Tibial nerve (tissue), 4 donors: Measurements from ENCODE around the gene ATG9B. TPM values are rescaled to one million over a fixed set of nuclear protein-coding genes. Genes with fewer than 3 reads are reported as not detected.

Experiments used
- DNase-seq, 2 donors: peaks; one replicate each; pipeline ENCODE4 v3.0.0-alpha.2; 2019; ENCODE audit warnings: low spot score in 2 of 2
- H3K27ac ChIP-seq, 4 donors: fragments of 200-600 bp; sonication (generic) in 3 of 4; one replicate each; pipeline ENCODE4 v1.5.1; 2017 to 2019; ENCODE audit warnings: mild to moderate bottlenecking in 1 of 4
- H3K27me3 ChIP-seq, 2 donors: fragments of 200-600 bp; sonication (generic) in 1 of 2; one replicate each; pipeline versions ENCODE4 v1.5.1 to v1.6.0; 2017 to 2019
- H3K36me3 ChIP-seq, 3 donors: fragments of 200-600 bp; sonication (generic); one replicate each; pipeline ENCODE4 v1.5.1; 2018 to 2019
- H3K4me1 ChIP-seq, 4 donors: fragments of 200-600 bp; sonication (generic) in 3 of 4; one replicate each; pipeline ENCODE4 v1.5.1; 2017 to 2019
- H3K4me3 ChIP-seq, 4 donors: fragments of 200-600 bp; sonication (generic) in 3 of 4; one replicate each; pipeline ENCODE4 v1.5.1; 2017 to 2019; ENCODE audit warnings: mild to moderate bottlenecking in 1 of 4, moderate library complexity in 1 of 4
- H3K9me3 ChIP-seq, 4 donors: fragments of 200-600 bp; sonication (generic) in 3 of 4; one replicate each; pipeline ENCODE4 v1.5.1; 2017 to 2019
- EP300 ChIP-seq, 2 donors: sonication (generic); formaldehyde crosslinking; IDR thresholded peaks; one replicate each; pipeline ENCODE4 v1.6.1; 2017; ENCODE audit warnings: antibody characterized with exemption in 2 of 2, mild to moderate bottlenecking in 1 of 2
- POLR2A ChIP-seq, 2 donors: fragments of 450-650 bp; IDR thresholded peaks; one replicate each; pipeline ENCODE4 v1.6.1; 2017; ENCODE audit warnings: antibody characterized with exemption in 2 of 2, mild to moderate bottlenecking in 2 of 2, moderate library complexity in 2 of 2
- WGBS, 2 donors: methylation state at CpG; one replicate each; pipeline ENCODE4 v1.1.5; 2018; 5-methylcytosine and 5-hydroxymethylcytosine counted together
- total RNA-seq, 4 donors: library from RNA; depleted of rRNA; stranded (reverse); fragments of >200 nt; gene quantifications; one replicate each; pipeline ENCODE4 v1.1.0, GENCODE V29; 2016
- TF ChIP-seq, protein P1 (sequence below), 5 experiments: fragments of 200-600 bp in 3 of 5; fragments of 450-650 bp in 2 of 5; sonication (generic) in 3 of 5; IDR thresholded peaks; one replicate each; pipeline ENCODE4 v1.5.1; 2016 to 2019; ENCODE audit warnings: antibody characterized with exemption in 5 of 5, mild to moderate bottlenecking in 3 of 5, moderate library complexity in 2 of 5

Gene ATG9B
- total RNA-seq, 4 donors from 2014 or later, result not detected

GRCh38 chr7:151019130-151019447, 5.2 kb downstream of the ATG9B start:
- 9 to 30% methylated on average over 5 to 14 of the region's 20 CpGs for WGBS, 2 donors
- no peaks in the 10 kb centered on the region for H3K36me3 ChIP-seq
- H3K4me1 ChIP-seq, result peaks cover 0 to 20% (median 11%) of the 10 kb centered on the region in 4 donors
- DNase-seq, result no peak
- H3K27me3 ChIP-seq, result peaks cover 2 to 80% of the 10 kb centered on the region in 2 donors
- no peak overlapping the region for H3K27ac ChIP-seq
- no peaks in the 10 kb centered on the region for H3K9me3 ChIP-seq
- H3K4me3 ChIP-seq, result peak overlapping the region in 2 of 4 donors; percentile 18 to 34
- TF ChIP-seq, protein P1, sequence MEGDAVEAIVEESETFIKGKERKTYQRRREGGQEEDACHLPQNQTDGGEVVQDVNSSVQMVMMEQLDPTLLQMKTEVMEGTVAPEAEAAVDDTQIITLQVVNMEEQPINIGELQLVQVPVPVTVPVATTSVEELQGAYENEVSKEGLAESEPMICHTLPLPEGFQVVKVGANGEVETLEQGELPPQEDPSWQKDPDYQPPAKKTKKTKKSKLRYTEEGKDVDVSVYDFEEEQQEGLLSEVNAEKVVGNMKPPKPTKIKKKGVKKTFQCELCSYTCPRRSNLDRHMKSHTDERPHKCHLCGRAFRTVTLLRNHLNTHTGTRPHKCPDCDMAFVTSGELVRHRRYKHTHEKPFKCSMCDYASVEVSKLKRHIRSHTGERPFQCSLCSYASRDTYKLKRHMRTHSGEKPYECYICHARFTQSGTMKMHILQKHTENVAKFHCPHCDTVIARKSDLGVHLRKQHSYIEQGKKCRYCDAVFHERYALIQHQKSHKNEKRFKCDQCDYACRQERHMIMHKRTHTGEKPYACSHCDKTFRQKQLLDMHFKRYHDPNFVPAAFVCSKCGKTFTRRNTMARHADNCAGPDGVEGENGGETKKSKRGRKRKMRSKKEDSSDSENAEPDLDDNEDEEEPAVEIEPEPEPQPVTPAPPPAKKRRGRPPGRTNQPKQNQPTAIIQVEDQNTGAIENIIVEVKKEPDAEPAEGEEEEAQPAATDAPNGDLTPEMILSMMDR (IDR thresholded peaks at IDR 0.05), result no peak
- TF ChIP-seq POLR2A (IDR thresholded peaks at IDR 0.05), result no peak
- no peak for TF ChIP-seq EP300 (IDR thresholded peaks at IDR 0.05)

DNA sequence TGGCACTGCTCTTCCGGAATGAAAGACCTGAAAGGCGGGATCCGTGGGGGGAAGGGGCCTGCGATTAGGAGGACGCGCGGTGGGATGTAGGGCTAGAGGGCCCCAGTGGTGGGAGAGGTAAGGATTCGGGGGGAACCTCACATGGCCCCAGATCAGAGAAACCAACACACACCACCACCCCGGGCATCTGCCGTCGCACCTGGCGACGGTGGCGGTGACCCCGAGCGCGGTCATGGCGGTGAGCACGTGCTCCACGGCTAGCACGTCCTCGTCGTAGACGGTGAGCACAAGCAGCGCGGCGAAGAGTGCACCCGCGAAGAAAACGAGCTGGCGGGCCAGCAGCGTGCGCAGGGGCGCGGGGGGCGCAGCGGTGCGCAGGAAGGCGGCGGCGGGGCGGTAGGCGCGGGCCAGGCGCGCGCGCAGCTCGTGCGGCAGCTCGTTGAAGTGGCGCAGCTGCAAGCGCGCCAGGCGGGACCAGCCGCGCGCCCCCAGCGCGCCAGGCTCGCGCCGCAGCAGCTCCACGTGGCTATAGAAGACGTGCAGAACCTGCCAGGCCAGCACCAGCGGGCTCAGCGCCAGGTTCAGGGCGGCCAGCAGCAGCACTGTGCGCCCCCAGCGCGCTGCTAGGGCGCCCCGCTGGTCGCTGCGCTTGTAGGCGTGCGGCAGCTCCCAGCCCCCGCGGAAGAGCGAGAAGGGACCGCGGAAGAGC, 5.7 kb downstream of the ATG9B start:
- peaks cover 0 to 25% (median 16%) of the 10 kb centered on the region in 4 donors for H3K4me1 ChIP-seq
- TF ChIP-seq, protein P1 (IDR thresholded peaks at IDR 0.05), result peak in 1 of 5 experiments; percentile 26
- no peak for TF ChIP-seq EP300 (IDR thresholded peaks at IDR 0.05)
- DNase-seq, result no peak
- no peaks in the 10 kb centered on the region for H3K36me3 ChIP-seq
- no peaks in the 10 kb centered on the region for H3K9me3 ChIP-seq
- H3K27me3 ChIP-seq, result peaks cover 2 to 80% of the 10 kb centered on the region in 2 donors
- peak overlapping the region in 2 of 4 donors; percentile 21 to 34 for H3K4me3 ChIP-seq
- 2 to 4% methylated on average over 15 to 70 of the region's 82 CpGs for WGBS, 2 donors
- no peak overlapping the region for H3K27ac ChIP-seq

GRCh38 chr7:151017953-151018420, 6.3 kb downstream of the ATG9B start:
- peaks cover 2 to 81% of the 10 kb centered on the region in 2 donors for H3K27me3 ChIP-seq
- peak overlapping the region in 2 of 4 donors; percentile 21 to 34 for H3K4me3 ChIP-seq
- 4 to 6% methylated on average over 22 to 34 of the region's 34 CpGs for WGBS, 2 donors
- H3K27ac ChIP-seq, result no peak overlapping the region
- H3K36me3 ChIP-seq, result no peaks in the 10 kb centered on the region
- DNase-seq, result peak; percentile 44 to 63
- no peaks in the 10 kb centered on the region for H3K9me3 ChIP-seq
- TF ChIP-seq POLR2A (IDR thresholded peaks at IDR 0.05), result no peak
- TF ChIP-seq, protein P1 (IDR thresholded peaks at IDR 0.05), result peak; percentile 89 to 94 (median 90)
- H3K4me1 ChIP-seq, result peaks cover 0 to 31% (median 22%) of the 10 kb centered on the region in 4 donors

GRCh38 chr7:151017370-151017952, 6.8 kb downstream of the ATG9B start:
- H3K4me3 ChIP-seq, result peak overlapping the region in 1 of 4 donors; percentile 34
- WGBS, 2 donors, result 42% methylated on average over 10 to 13 of the region's 13 CpGs
- no peak overlapping the region for H3K27ac ChIP-seq
- peaks cover 2 to 86% of the 10 kb centered on the region in 2 donors for H3K27me3 ChIP-seq
- peaks cover 0 to 36% (median 25%) of the 10 kb centered on the region in 4 donors for H3K4me1 ChIP-seq
- no peaks in the 10 kb centered on the region for H3K9me3 ChIP-seq
- no peaks in the 10 kb centered on the region for H3K36me3 ChIP-seq
- TF ChIP-seq POLR2A (IDR thresholded peaks at IDR 0.05), result no peak
- TF ChIP-seq, protein P1 (IDR thresholded peaks at IDR 0.05), result no peak
- no peak for TF ChIP-seq EP300 (IDR thresholded peaks at IDR 0.05)
- DNase-seq, result no peak

- peaks cover 2 to 86% of the 10 kb centered on the region in 2 donors for H3K27me3 ChIP-seq
- DNase-seq, result no peak
- TF ChIP-seq, protein P1 (IDR thresholded peaks at IDR 0.05), result no peak
- no peak for TF ChIP-seq POLR2A (IDR thresholded peaks at IDR 0.05)
- TF ChIP-seq EP300 (IDR thresholded peaks at IDR 0.05), result no peak
- no peaks in the 10 kb centered on the region for H3K9me3 ChIP-seq
- no peak overlapping the region for H3K27ac ChIP-seq
- no peaks in the 10 kb centered on the region for H3K36me3 ChIP-seq
- WGBS, 2 donors, result 88 to 89% methylated on average over 13 to 15 of the region's 15 CpGs
- H3K4me3 ChIP-seq, result no peak overlapping the region
- peaks cover 0 to 36% (median 25%) of the 10 kb centered on the region in 4 donors for H3K4me1 ChIP-seq
These were observed 7.4 kb downstream of the ATG9B start for GRCh38 chr7:151016942-151017341.
